GM23338 (cell line): ENCODE data around the gene ATG4A.

ENCODE experiments used
- EZH2 ChIP-seq: fragments of 200-600 bp; sonication (generic); IDR thresholded peaks from one replicate; pipeline ENCODE4 v1.8.0; 2017; ENCODE audit warnings: antibody characterized with exemption, mild to moderate bottlenecking, low read depth; ENCODE audit not compliant: unreplicated experiment
- EZH2phosphoT487 ChIP-seq: fragments of 200-600 bp; sonication (generic); IDR thresholded peaks from one replicate; pipeline ENCODE4 v1.8.1; 2018; ENCODE audit warnings: antibody characterized with exemption; ENCODE audit not compliant: unreplicated experiment
- JUNB ChIP-seq: IDR thresholded peaks from one replicate; pipeline ENCODE4 v1.6.1; 2016; ENCODE audit warnings: antibody characterized with exemption; ENCODE audit not compliant: unreplicated experiment
- POLR2AphosphoS5 ChIP-seq: IDR thresholded peaks from 2 replicates; pipeline ENCODE4 v1.6.1; 2016; ENCODE audit warnings: antibody characterized with exemption, low read depth
- REST ChIP-seq: IDR thresholded peaks from one replicate; pipeline ENCODE4 v1.6.1; 2018; ENCODE audit warnings: antibody characterized with exemption; ENCODE audit not compliant: unreplicated experiment
- TF ChIP-seq, protein P1 (sequence below), 2 experiments: fragments of 200-600 bp in 1 of 2; sonication (generic) in 1 of 2; conservative IDR thresholded peaks; 2 replicates each; pipeline versions ENCODE4 v1.5.1 to v1.6.1; 2016 to 2017; ENCODE audit warnings: antibody characterized with exemption in 2 of 2, low read depth in 2 of 2, mild to moderate bottlenecking in 2 of 2, moderate library complexity in 1 of 2

DNA sequence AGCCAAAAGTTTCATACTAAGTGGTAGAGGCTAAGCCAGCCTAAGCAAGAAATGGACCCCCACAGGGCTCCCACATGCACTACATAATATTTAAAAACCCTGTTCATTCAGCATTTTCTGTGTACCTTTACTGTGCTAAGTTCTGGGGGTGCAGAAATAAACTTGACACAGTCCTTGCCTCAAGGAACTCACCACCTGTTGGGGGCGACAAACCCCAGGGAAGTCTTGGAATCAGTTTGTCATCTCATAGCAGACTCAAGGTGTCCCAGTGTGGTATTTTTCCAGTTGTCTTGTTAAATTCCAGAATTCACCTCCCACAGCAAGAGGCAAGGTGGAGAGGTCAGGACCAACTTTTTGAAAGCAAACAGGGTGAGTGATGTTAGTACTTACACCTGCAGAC, 43.1 kb downstream of the ATG4A start:
- TF ChIP-seq REST (no peak), EZH2phosphoT487 (no peak), POLR2AphosphoS5 (no peak), JUNB (no peak), EZH2 (no peak)
- TF ChIP-seq, protein P1, sequence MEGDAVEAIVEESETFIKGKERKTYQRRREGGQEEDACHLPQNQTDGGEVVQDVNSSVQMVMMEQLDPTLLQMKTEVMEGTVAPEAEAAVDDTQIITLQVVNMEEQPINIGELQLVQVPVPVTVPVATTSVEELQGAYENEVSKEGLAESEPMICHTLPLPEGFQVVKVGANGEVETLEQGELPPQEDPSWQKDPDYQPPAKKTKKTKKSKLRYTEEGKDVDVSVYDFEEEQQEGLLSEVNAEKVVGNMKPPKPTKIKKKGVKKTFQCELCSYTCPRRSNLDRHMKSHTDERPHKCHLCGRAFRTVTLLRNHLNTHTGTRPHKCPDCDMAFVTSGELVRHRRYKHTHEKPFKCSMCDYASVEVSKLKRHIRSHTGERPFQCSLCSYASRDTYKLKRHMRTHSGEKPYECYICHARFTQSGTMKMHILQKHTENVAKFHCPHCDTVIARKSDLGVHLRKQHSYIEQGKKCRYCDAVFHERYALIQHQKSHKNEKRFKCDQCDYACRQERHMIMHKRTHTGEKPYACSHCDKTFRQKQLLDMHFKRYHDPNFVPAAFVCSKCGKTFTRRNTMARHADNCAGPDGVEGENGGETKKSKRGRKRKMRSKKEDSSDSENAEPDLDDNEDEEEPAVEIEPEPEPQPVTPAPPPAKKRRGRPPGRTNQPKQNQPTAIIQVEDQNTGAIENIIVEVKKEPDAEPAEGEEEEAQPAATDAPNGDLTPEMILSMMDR (conservative IDR thresholded peaks at IDR 0.05; ENCODE audit: low read depth in 2 of 2): peak; percentile 46 to 67
